ENCODE data around the gene C2CD4A. TPM values are rescaled to one million over a fixed set of nuclear protein-coding genes. Genes with fewer than 3 reads are reported as not detected.

C2CD4A gene
- total RNA-seq, 1 donor from 2014 or later, result not detected

GRCh38 chr15:62058327-62059028, 8.3 kb upstream of the C2CD4A start:
- no peak for DNase-seq
- intact Hi-C loops (cut with micrococcal nuclease), result no loop called here
- no peak for ATAC-seq

- DNase-seq (no peak), ATAC-seq (no peak)
- intact Hi-C loops (cut with micrococcal nuclease), result no loop called here
These were observed 7.5 kb upstream of the C2CD4A start for GRCh38 chr15:62059108-62059815.

- intact Hi-C loops (cut with micrococcal nuclease), result no loop called here
- ATAC-seq, result peak; percentile 66
- no peak for DNase-seq
These were observed 7.0 kb upstream of the C2CD4A start for GRCh38 chr15:62059816-62060112.

- peak; percentile 96 for DNase-seq
- peak; percentile 100 for ATAC-seq
- intact Hi-C loops (cut with micrococcal nuclease), result no loop called here
These were observed 6.5 kb upstream of the C2CD4A start, which contains the start of gene VPS13C for GRCh38 chr15:62060113-62060895. Gene VPS13C (minus strand): TSS chr15:62060447. CDS start chr15:62060374, 73 bp downstream.

GRCh38 chr15:62060896-62061280, 5.9 kb upstream of the C2CD4A start:
- no peak for DNase-seq
- peak; percentile 4 for ATAC-seq
- intact Hi-C loops (cut with micrococcal nuclease), result no loop called here

GRCh38 chr15:62063825-62064635, 2.7 kb upstream of the C2CD4A start:
- ATAC-seq, result no peak
- DNase-seq, result no peak
- intact Hi-C loops (cut with micrococcal nuclease), result no loop called here

- peak; percentile 49 for ATAC-seq
- intact Hi-C loops (cut with micrococcal nuclease), result no loop called here
- peak; percentile 53 for DNase-seq
These were observed 769 bp downstream of the C2CD4A start for GRCh38 chr15:62067448-62068044.

GRCh38 chr15:62068071-62068809, 1.5 kb downstream of the C2CD4A start:
- DNase-seq (peak; percentile 71), ATAC-seq (peak; percentile 72)
- intact Hi-C loops (cut with micrococcal nuclease), result no loop called here

GRCh38 chr15:62068810-62069167, 2.0 kb downstream of the C2CD4A start:
- intact Hi-C loops (cut with micrococcal nuclease), result no loop called here
- DNase-seq, result no peak
- ATAC-seq, result no peak

GRCh38 chr15:62069551-62069950, 2.8 kb downstream of the C2CD4A start:
- DNase-seq (no peak), ATAC-seq (no peak)
- intact Hi-C loops (cut with micrococcal nuclease), result no loop called here

- ATAC-seq (no peak), DNase-seq (no peak)
- intact Hi-C loops (cut with micrococcal nuclease), result loop anchor here (10.0 kb wide), 1 partner anchor 197 kb away; no protein-coding TSS in a partner anchor
These were observed 5.0 kb downstream of the C2CD4A start for GRCh38 chr15:62071711-62072308.

GRCh38 chr15:62075595-62076277, 9.0 kb downstream of the C2CD4A start:
- intact Hi-C loops (cut with micrococcal nuclease), result loop anchor here (10.0 kb wide), 1 partner anchor 201 kb away; no protein-coding TSS in a partner anchor

GRCh38 chr15:62079594-62079993, 12.8 kb downstream of the C2CD4A start:
- no peak for DNase-seq
- intact Hi-C loops (cut with micrococcal nuclease), result loop anchor here (10.0 kb wide), 1 partner anchor 205 kb away; no protein-coding TSS in a partner anchor
- no peak for ATAC-seq

More at GRCh38 chr15:62075595-62076277, 9.0 kb downstream of the C2CD4A start:
- ATAC-seq, result peak; percentile 46
- no peak for DNase-seq

- ATAC-seq (no peak), DNase-seq (no peak)
- intact Hi-C loops (cut with micrococcal nuclease), result no loop called here
These were observed 16.7 kb downstream of the C2CD4A start for GRCh38 chr15:62083194-62084154.

GRCh38 chr15:62085740-62086139, 19.0 kb downstream of the C2CD4A start:
- DNase-seq (no peak), ATAC-seq (no peak)
- intact Hi-C loops (cut with micrococcal nuclease), result no loop called here
